ENCODE results near the gene ARHGEF9.

ARHGEF9 gene

DNA sequence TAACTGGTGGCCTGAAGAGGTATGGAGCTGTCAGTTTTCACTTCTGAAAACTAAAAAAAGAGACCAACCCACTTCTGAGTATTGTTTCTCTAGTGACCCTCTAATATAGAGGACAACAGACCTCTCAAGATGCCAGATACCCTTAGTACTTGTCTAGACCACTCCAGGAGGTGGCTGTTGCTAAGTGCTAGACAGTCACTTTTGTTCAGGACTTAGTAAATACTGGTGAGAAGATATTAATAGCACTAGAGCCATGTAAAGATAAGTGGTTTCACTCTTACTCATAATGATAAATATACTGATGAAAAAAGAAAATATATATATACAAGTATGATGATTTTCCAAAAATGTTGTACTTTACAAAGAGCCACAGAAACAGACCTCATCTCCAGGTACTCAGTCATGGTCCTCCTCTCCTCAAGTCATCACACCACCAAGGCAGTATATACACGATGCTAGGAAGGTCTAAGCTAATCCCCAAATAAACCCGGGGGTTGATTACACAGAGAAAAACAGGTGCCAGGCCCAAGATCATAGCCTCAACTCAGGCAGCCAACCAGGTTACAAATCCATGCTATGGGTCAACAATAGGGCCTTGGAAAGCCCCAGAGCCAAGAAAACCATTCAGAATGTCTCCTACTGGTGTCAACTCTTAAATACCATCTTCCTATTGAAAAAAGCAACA, 66.9 kb downstream of the ARHGEF9 start:
- TF ChIP-seq, protein P1, sequence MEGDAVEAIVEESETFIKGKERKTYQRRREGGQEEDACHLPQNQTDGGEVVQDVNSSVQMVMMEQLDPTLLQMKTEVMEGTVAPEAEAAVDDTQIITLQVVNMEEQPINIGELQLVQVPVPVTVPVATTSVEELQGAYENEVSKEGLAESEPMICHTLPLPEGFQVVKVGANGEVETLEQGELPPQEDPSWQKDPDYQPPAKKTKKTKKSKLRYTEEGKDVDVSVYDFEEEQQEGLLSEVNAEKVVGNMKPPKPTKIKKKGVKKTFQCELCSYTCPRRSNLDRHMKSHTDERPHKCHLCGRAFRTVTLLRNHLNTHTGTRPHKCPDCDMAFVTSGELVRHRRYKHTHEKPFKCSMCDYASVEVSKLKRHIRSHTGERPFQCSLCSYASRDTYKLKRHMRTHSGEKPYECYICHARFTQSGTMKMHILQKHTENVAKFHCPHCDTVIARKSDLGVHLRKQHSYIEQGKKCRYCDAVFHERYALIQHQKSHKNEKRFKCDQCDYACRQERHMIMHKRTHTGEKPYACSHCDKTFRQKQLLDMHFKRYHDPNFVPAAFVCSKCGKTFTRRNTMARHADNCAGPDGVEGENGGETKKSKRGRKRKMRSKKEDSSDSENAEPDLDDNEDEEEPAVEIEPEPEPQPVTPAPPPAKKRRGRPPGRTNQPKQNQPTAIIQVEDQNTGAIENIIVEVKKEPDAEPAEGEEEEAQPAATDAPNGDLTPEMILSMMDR (IDR thresholded peaks at IDR 0.05; ENCODE audit: low read length): no peak
- no peak for TF ChIP-seq EZH2 (IDR thresholded peaks at IDR 0.05; ENCODE audit: borderline replicate concordance, low read length)
- Histone ChIP-seq H3K27ac (ENCODE audit: low read depth, low read length, poor library complexity, severe bottlenecking) (no peak overlapping the region), H2AFZ (ENCODE audit: low read length) (no peak overlapping the region), H3K4me2 (ENCODE audit: low read length) (no peak overlapping the region), H3K4me1 (ENCODE audit: insufficient read depth, low read length, severe bottlenecking) (no peaks in the 10 kb centered on the region), H3K9me2 (ENCODE audit: low read depth, low read length) (no peaks in the 10 kb centered on the region), H3K9me3 (ENCODE audit: low read length) (no peaks in the 10 kb centered on the region), H3K4me3 (ENCODE audit: low read depth, low read length, poor library complexity, severe bottlenecking) (no peak overlapping the region), H4K20me1 (ENCODE audit: insufficient read depth, low read length) (no peaks in the 10 kb centered on the region), H3K27me3 (ENCODE audit: insufficient read depth, low read length) (no peaks in the 10 kb centered on the region), H3K79me2 (ENCODE audit: insufficient read depth, low read length) (no peaks in the 10 kb centered on the region), H3K36me3 (ENCODE audit: insufficient read depth, low read length) (peaks cover 64% of the 10 kb centered on the region), H3K9ac (ENCODE audit: low read length) (no peak overlapping the region), H3F3A (ENCODE audit: insufficient read depth, low read length) (no peaks in the 10 kb centered on the region)

DNA sequence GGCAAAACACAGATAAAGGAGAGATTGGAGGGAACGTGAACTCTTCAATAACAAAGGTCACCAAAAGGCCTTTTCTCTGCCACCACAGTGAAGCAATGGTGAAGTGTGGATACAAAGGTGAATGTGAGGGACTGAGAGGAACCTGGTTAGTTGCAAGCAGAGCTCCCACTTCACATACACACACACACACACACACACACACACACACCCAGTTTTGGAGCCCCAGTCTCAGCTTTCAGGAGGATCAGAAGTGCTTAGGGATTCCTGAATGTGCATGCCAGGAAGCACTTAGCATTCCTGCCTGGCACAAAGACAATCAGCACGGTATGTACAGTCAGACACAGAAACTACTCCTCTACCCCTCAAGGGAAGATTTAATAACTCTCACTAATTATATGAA, 71.5 kb downstream of the ARHGEF9 start:
- no peaks in the 10 kb centered on the region for H3K4me1 ChIP-seq (ENCODE audit: insufficient read depth, low read length, severe bottlenecking)
- H2AFZ ChIP-seq (ENCODE audit: low read length): no peak overlapping the region
- no peak for TF ChIP-seq EZH2 (IDR thresholded peaks at IDR 0.05; ENCODE audit: borderline replicate concordance, low read length)
- TF ChIP-seq, protein P1 (IDR thresholded peaks at IDR 0.05; ENCODE audit: low read length): no peak
- no peak overlapping the region for H3K27ac ChIP-seq (ENCODE audit: low read depth, low read length, poor library complexity, severe bottlenecking)
- no peak overlapping the region for H3K4me2 ChIP-seq (ENCODE audit: low read length)
- no peaks in the 10 kb centered on the region for H3F3A ChIP-seq (ENCODE audit: insufficient read depth, low read length)
- no peaks in the 10 kb centered on the region for H3K9me3 ChIP-seq (ENCODE audit: low read length)
- H3K27me3 ChIP-seq (ENCODE audit: insufficient read depth, low read length): no peaks in the 10 kb centered on the region
- no peaks in the 10 kb centered on the region for H3K79me2 ChIP-seq (ENCODE audit: insufficient read depth, low read length)
- peaks cover 47% of the 10 kb centered on the region for H3K36me3 ChIP-seq (ENCODE audit: insufficient read depth, low read length)
- H4K20me1 ChIP-seq (ENCODE audit: insufficient read depth, low read length): no peaks in the 10 kb centered on the region
- no peak overlapping the region for H3K9ac ChIP-seq (ENCODE audit: low read length)
- H3K4me3 ChIP-seq (ENCODE audit: low read depth, low read length, poor library complexity, severe bottlenecking): no peak overlapping the region
- no peaks in the 10 kb centered on the region for H3K9me2 ChIP-seq (ENCODE audit: low read depth, low read length)

DNA sequence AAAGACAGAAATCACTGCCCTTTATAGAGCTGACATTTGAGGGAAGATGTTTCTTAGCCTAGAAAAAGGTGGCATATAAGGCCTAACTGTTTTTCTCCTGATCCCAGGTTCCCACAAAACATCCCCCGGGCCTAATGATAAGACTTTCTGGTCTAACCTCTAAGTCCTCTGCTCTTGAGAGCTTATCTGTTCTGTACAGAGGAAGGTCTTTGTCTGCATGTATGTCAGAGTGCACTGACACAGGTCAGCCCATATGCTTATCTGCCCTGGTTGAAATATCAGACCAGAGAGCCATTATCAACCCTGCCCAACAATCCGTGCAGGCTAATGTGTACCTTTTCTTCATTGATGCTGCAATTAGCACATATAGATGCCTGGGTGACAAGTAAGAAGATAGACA, 76.2 kb downstream of the ARHGEF9 start:
- Histone ChIP-seq H3F3A (ENCODE audit: insufficient read depth, low read length) (no peaks in the 10 kb centered on the region), H3K36me3 (ENCODE audit: insufficient read depth, low read length) (peaks cover 34% of the 10 kb centered on the region), H3K9ac (ENCODE audit: low read length) (no peak overlapping the region), H3K27ac (ENCODE audit: low read depth, low read length, poor library complexity, severe bottlenecking) (no peak overlapping the region), H3K4me2 (ENCODE audit: low read length) (no peak overlapping the region), H3K9me3 (ENCODE audit: low read length) (no peaks in the 10 kb centered on the region), H3K79me2 (ENCODE audit: insufficient read depth, low read length) (no peaks in the 10 kb centered on the region), H3K4me3 (ENCODE audit: low read depth, low read length, poor library complexity, severe bottlenecking) (no peak overlapping the region), H3K27me3 (ENCODE audit: insufficient read depth, low read length) (no peaks in the 10 kb centered on the region), H2AFZ (ENCODE audit: low read length) (no peak overlapping the region), H3K4me1 (ENCODE audit: insufficient read depth, low read length, severe bottlenecking) (no peaks in the 10 kb centered on the region), H4K20me1 (ENCODE audit: insufficient read depth, low read length) (no peaks in the 10 kb centered on the region), H3K9me2 (ENCODE audit: low read depth, low read length) (no peaks in the 10 kb centered on the region)
- TF ChIP-seq, protein P1 (IDR thresholded peaks at IDR 0.05; ENCODE audit: low read length): no peak
- no peak for TF ChIP-seq EZH2 (IDR thresholded peaks at IDR 0.05; ENCODE audit: borderline replicate concordance, low read length)
